Globus pallidus (tissue), 1 donor: Measurements from ENCODE around the gene GHSR.

Experiments used
- DNase-seq: peaks from one replicate; pipeline ENCODE4 v3.0.0-alpha.2; 2015; ENCODE audit warnings: low spot score

The GHSR gene

GRCh38 chr3:172447611-172448579 lies at the start of gene GHSR:
Gene GHSR (minus strand): TSS chr3:172448456. CDS start chr3:172448413, 43 bp downstream.
- DNase-seq, result no peak

DNA sequence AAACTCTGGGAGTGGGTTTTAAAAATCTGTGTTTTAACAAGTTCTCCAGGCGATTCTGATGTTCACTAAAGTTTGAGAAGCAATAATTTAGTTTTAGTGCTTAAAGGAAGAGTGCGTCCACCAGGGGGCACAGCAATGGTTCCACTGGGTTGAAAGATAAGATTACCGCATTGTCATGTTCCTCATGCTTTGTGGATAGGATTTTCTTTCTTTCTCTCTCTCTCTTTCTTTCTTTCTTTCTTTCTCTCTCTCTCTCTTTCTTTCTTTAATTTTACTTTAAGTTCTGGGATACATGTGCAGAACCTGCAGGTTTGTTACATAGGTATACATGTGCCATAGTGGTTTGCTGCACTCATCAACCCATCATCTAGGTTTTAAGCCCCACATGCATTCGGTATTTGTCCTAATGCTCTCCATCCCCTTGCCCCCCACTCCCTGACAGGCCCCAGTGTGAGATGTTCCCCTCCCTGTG lies 42.0 kb upstream of the GHSR start:
- DNase-seq, result peak; percentile 47

- DNase-seq, result no peak
These were observed 29.9 kb upstream of the GHSR start for GRCh38 chr3:172478116-172478515.

DNA sequence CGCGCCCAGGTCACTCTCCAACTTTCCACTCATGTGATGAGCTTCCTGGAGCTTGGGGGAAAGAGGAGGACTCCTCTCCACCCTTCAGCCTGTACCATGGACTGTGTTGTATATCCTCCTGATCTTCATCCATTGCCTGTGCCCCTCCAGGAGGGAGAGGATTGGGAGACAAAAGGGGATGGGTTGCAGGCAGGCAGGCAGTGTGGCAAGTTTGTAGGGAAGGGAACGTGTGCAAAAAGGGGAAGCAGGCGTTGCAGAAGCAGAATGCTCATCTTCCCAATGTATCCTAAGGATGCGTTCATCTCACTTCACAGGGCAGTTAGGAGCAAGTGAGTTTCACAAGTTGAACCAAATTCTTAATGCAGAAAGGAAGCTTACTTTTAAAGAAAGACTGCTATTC lies 28.1 kb upstream of the GHSR start:
- DNase-seq, result no peak

DNA sequence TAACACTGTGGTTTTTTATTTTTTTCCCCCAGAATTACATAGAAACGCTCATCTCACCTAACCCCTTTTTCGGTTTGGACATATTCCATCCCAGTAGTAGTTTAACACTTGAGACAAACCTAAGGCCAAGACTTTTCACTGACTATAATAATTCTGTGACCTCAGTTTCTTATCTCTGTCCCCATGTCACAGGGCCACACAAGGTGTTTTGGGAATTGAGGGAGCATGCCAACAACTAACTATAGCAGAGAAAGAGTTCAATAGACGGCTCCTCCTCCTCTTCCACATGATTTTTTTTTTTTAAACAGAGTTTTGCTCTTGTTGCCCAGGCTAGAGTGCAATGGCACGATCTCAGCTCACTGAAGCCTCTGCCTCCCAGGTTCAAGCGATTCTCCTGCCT lies 27.4 kb upstream of the GHSR start:
- no peak for DNase-seq

GRCh38 chr3:172471903-172472302 lies 23.6 kb upstream of the GHSR start:
- no peak for DNase-seq

DNA sequence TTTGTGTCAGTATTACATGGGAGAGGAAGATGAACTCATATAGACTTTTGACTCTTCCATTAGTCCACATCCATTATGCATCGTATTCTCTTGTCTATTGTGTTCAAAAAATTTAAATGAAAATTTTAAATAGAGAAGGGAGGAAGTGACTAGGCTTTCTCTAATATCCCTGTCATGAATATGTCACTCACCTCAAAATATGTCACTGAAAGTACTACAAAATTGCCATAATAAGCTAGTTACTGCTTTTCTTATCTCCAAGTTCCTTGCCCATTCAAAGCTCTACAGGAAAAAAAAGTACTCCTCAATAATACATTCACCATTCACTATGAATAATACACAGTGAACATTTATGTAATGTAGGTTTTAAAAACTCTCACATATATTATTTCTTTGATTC lies 22.3 kb upstream of the GHSR start:
- DNase-seq, result no peak

DNA sequence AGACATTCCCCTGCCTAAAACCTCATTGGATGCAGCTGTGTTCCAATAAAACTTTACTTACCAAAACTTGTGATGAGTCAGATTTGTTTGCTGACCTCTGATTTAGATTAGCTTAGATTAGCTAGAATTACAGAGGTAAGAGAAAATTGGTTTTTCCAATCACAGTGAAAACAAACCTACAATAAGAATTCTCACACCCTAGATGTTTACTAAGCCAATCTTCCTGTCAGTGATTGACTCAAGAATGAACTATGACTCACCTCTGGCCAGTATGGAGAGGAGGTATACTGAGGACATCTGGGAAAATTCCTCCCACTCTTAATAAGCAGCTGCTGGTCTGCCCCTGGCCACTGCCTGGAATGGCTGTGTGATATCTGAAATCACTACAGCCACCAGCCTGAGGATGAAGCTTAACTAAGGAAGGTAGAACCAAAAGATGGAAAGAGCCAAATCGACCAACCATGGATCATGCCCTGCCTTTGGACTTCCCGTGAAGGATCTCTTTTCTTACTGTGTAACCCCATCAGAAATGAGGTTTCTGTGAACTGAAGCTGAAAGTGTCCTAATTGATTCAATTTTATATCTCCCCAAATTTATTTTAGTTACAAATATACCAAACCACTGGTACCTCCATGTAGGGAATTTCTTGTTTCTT lies 19.0 kb upstream of the GHSR start:
- no peak for DNase-seq

GRCh38 chr3:172466553-172467130 lies 18.4 kb upstream of the GHSR start:
- no peak for DNase-seq

DNA sequence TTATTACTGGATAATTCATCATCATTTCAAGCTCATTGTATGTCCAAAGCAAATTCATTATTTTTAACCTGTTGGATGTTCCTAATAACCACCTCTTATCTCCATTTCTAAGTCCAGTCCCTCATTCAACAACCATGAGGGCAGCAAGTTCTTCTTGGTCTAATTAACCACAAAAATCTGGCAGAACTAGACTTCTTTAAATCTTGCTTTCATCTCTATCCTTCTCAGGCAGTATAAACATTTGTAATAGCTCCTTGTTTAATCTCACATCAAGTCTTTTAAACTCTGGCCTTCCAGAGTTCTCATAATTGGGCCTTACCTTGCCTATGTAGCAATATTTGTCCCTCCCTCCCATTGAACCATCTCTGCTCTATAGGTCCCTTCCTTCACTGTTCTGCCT lies 17.0 kb upstream of the GHSR start:
- DNase-seq, result no peak

DNA sequence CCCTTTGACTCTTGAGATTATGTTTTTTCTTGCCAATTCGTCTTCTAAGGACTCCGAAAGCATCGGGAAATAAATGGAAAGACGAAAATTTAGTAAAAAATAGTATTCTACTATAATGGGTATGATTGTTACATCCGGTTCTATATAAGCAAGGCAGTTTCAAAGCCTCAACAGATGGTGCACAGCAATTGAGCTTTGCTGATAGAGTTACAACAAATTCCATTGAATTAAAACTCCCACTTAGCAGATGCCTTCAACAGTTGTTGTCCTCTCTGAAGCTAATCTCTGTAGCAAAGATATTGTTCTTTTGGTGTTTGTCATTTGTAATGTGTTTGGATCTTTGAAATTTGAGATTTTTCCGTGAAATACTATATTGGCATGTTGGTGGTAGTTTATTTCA lies 16.1 kb upstream of the GHSR start:
- no peak for DNase-seq

- DNase-seq, result peak; percentile 10
These were observed 13.4 kb upstream of the GHSR start for GRCh38 chr3:172461530-172462138.

- DNase-seq, result no peak
These were observed 8.1 kb upstream of the GHSR start for GRCh38 chr3:172456404-172456803.

DNA sequence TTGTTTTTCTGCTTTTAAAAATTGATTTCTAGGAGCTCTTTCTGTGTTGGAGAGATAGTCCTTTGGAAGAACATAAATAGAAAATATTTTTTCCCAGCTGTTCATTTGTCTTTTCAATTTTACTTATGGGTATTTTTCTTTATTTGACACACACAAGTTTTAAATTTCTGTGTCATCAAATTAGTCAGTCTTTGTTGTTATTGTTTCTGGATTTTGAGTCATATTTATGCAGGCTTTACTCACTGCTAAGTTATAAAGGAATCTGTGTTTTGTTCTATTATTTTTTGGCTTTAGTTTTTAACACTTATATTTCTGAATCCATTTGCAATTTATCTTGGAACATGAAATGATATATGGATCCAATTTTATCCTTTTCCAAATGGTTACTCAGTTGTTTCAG lies 5.9 kb upstream of the GHSR start:
- DNase-seq, result no peak

DNA sequence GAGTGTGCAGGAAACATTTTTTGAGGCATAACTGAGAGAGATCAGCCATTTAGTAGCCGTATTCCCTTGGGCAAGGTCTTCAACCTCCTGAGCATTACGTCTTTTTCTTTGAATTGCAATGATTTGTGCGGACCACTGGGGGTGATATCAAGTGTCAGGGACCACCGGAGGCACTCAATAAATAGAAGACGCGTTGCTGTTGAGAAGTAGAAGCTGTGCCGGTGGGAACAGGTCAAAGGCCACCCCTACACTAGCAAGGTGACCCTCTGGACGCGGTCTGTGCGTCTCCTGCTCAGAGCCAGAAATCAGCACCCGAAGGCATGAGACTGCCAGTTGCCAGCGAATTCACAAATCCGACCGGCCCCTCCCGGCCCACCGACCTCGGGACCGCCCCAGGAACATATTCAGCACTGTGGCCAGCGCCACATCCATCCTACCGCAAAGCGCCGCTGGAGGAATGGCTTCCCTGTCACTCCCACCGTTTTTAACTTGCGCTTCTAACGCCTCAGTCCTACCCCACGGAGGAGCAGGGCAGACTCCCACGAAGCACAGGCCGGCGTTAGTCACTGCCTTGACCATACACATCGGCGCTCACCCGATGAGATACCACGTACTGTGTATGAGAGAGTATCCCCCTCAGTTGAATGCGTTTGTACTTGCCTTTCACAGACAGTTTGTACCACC lies 1.4 kb upstream of the GHSR start:
- DNase-seq, result no peak

- no peak for DNase-seq
These were observed 607 bp upstream of the GHSR start for GRCh38 chr3:172448661-172449465.

DNA sequence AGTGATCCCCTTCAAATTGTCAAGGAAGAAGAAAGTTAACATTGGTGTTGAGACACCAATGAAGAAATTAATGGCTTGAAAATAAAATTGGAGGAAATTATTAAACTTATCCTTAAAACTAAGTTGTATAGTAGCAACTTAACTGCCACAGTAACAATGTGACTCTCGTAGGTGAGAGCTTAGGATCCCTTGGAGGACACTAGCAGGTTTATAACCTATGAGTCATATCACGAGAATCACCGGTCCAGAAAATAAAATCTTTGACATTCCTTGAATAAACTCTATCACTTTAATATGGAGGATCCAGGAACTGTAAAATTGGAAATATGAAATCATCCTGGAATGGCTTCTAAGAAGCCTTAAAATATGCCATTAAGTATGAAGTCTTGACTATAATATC lies 2.1 kb downstream of the GHSR start:
- DNase-seq, result no peak

GRCh38 chr3:172444821-172445220 lies 3.4 kb downstream of the GHSR start:
- DNase-seq, result no peak

GRCh38 chr3:172442606-172443005 lies 5.7 kb downstream of the GHSR start:
- no peak for DNase-seq

DNA sequence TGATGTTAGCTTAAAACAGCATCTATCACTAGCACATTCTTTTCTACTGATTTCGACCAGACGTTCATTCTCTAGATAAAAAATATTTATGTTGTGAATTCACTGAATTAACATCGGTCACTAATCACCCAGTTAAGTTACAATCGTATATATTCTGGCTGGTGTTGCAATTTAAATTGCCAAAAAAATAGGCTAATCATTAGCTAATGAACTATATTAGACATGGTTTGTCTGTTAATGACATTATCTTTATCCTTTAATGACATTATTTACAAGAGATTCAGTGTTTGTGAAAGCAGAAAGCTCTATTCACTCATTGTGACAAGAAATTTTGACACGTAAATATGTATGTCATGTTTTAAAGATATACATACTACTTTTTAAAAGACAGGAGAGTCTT lies 6.7 kb downstream of the GHSR start:
- DNase-seq, result no peak

GRCh38 chr3:172438186-172438585 lies 10.1 kb downstream of the GHSR start:
- DNase-seq, result no peak
